Esophagus muscularis mucosa (tissue), 4 donors: Measurements from ENCODE around the gene CEP250.

Experiments used
- EP300 ChIP-seq: sonication (generic); formaldehyde crosslinking; IDR thresholded peaks from one replicate; pipeline ENCODE4 v1.6.1; 2017; ENCODE audit warnings: antibody characterized with exemption
- POLR2A ChIP-seq: fragments of 450-650 bp; IDR thresholded peaks from one replicate; pipeline ENCODE4 v1.6.1; 2017; ENCODE audit warnings: antibody characterized with exemption, moderate library complexity, mild to moderate bottlenecking, low read depth
- POLR2AphosphoS5 ChIP-seq, 2 donors: sonication (generic); formaldehyde crosslinking; IDR thresholded peaks; one replicate each; pipeline ENCODE4 v1.6.1; 2017; ENCODE audit warnings: antibody characterized with exemption in 2 of 2
- TF ChIP-seq, protein P1 (sequence below), 3 experiments: fragments of 200-600 bp in 2 of 3; fragments of 450-650 bp in 1 of 3; sonication (generic) in 2 of 3; IDR thresholded peaks; one replicate each; pipeline ENCODE4 v1.5.1; 2017 to 2019; ENCODE audit warnings: antibody characterized with exemption in 3 of 3, mild to moderate bottlenecking in 2 of 3, moderate library complexity in 1 of 3

DNA sequence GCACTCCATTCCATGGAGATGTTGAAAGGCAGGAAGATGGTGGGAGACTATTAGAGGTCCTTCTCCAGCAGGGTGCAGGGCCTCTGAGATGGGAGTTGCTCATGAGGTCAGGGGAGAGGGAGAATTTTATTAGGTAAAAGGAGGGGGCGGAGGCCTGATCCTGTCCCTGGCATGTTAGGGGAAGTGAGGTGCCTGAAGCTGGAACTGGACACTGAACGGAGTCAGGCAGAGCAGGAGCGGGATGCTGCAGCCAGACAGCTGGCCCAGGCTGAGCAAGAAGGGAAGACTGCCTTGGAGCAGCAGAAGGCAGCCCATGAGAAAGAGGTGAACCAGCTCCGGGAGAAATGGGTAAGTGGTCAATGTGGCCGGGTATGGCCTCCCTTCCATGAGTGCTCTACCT is 24.4 kb downstream of the CEP250 start:
- TF ChIP-seq POLR2AphosphoS5 (IDR thresholded peaks at IDR 0.05) (no peak), POLR2A (no peak), EP300 (no peak)
- TF ChIP-seq, protein P1, sequence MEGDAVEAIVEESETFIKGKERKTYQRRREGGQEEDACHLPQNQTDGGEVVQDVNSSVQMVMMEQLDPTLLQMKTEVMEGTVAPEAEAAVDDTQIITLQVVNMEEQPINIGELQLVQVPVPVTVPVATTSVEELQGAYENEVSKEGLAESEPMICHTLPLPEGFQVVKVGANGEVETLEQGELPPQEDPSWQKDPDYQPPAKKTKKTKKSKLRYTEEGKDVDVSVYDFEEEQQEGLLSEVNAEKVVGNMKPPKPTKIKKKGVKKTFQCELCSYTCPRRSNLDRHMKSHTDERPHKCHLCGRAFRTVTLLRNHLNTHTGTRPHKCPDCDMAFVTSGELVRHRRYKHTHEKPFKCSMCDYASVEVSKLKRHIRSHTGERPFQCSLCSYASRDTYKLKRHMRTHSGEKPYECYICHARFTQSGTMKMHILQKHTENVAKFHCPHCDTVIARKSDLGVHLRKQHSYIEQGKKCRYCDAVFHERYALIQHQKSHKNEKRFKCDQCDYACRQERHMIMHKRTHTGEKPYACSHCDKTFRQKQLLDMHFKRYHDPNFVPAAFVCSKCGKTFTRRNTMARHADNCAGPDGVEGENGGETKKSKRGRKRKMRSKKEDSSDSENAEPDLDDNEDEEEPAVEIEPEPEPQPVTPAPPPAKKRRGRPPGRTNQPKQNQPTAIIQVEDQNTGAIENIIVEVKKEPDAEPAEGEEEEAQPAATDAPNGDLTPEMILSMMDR (IDR thresholded peaks at IDR 0.05): no peak
